Fibroblast of peridontal ligament (primary cell): ENCODE measurements around the gene CALD1.
A peak's percentile ranks its signal among the peaks of the same experiment; 100 is the strongest.

Source experiments
- DNase-seq: peaks from one replicate; pipeline ENCODE4 v3.0.0-alpha.2; 2010; ENCODE audit errors: extremely low read depth

Gene CALD1

DNA sequence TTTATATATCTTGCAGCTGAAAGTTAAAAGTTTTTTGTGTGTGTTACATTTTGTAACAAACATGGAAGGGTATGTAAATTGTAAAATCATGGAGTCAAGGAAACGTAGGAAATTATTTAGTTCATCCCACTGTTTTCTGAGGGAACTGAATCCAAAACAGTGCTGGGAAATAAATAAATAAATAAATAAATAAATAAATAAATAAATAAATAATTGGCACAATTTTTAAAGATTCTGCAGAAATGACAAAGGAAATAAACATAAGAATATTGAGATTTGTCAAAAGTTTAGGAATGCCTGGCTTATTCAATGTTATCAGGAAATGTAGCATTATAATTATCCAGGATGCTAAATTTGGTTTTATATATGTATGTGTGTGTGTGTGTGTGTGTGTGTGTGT lies 115.5 kb downstream of the CALD1 start:
- no peak for DNase-seq

DNA sequence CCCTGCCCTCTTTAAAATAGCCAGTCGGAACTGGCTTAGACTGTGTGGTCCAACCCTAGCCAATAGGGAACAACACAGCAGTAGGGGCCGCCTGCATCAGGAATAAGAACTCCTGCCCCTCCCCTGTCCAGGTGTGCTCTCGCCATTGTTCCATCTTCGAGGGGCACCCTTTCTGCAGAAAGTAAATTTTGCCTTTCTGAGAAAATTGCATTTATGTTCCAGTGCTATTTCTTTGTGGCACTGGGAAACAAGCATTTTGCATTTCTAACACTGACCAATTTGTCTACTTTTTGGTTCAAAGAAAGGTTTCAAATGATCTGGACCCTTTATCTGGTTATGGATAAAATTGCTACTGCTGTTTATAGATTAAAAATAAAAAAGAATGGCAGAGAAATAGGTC lies 116.6 kb downstream of the CALD1 start:
- DNase-seq, result no peak

DNA sequence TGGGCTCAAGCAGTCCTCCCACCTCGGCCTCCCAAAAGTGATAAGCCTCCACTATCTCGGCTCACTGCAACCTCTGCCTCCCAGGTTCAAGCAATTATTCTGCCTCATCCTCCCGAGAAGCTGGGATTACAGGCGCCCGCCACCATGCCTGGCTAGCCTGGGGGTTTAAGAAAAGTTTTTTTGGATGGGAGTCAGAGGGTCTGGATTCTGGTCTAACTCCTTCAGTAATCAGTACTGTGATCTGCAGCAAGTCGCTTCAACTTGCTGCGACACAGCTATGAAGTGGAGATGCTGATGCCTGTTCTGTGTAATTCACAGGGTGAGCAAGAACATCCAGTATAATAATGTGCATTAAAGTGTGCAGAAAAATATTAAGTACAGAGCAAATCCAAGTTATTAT lies 118.5 kb downstream of the CALD1 start:
- DNase-seq, result no peak

DNA sequence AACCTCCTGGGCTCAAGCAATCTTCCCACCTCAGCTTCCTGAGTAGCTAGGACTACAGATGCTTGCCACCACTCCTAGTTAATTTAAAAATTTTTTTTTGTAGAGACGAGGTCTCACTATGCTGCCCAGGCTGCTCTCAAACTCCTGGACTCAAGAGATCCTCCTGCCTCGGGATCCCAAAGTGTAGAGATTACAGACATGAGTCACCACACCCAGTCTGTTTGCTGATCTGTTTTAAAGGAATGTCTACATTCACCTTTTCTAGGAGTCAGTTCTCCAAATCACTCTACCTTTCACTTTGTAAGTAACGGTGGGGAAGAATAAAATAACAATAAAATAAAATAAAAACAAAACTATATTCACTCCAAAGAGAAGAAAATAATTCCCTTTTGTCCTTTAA lies 120.3 kb downstream of the CALD1 start:
- no peak for DNase-seq

DNA sequence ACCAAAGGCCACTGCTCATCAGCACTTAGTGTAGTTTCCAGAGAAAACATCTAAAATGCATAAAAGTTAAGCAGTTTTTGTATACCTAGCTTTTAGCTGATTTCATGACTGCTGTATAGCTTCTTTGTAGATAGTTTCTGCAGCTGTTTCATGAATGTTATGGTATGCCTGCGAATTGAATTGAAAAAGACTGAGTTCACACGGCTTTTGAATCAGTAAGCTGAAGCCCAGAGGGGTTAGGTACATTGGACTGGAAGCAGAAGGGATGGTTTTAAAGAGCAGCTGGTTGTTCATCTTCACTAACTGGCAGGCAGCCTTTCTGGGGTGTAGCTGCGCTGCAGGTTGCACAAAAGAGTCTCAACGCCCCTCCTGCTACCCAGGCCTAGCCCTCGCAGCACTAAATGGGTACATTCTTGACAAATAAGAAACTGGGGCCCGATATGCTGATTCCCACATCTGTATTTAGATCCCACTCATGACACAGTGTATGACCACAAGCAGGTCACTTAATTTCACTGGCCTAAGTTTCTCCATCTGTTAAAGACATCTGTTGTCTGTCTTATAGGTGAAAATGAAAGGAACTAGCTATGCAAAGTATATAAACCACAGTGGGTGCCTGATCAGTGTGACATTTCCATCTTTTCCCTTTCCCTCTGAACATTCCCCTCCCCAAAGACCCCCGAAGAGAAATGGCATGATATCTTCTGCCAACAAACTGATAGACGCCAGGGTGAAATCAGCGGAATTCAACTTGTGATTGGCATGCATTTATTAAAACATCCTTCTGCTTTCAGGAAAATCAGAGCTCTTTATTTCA lies 120.9 kb downstream of the CALD1 start:
- DNase-seq, result no peak

DNA sequence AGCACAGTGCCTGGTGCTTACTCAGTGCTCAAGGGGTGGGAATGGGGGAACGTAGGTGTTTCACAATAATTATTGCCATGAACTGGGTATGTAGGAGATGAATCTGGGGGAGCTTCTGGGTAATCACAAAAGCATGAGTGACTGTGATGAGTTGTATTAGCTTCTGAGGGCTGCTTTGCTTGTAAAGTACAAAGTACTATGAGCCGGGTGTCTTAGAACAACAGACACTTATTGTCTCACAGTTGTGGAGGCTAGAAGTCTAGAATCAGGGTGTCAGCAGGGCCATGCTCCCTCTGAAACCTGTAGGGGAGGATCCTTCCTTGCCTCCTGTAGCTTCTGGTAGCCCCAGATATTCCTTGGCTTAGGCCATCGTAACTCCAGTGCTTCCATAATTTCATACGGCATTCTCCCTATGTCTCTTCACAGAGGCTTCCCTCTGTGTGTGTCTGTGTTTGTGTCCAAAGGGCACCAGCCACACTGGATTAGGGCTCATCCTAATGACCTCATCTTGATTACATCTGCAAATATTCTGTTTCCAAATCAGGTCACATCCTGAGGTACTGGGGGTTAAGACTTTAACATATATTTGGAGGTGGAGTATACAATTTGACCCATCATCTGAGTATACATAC lies 122.1 kb downstream of the CALD1 start:
- DNase-seq, result no peak

DNA sequence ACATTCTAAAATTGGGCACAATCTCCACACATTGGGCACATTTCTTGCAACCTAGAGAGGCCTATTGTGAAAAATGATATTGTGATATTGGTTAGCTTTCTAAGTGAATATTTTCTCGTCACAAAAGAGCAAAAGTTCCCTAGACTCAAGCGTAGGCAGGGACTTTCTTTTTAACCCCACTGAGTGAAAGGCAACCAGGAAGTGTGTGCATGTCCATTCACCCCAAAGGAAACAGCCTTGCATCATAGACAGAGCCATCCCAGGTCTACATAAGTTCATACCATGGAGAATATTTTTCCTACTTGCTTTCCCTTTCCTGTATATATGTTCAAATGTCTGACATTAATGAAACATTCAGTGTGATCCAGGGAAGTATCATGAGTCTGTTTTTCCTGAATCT lies 122.6 kb downstream of the CALD1 start:
- DNase-seq, result no peak

DNA sequence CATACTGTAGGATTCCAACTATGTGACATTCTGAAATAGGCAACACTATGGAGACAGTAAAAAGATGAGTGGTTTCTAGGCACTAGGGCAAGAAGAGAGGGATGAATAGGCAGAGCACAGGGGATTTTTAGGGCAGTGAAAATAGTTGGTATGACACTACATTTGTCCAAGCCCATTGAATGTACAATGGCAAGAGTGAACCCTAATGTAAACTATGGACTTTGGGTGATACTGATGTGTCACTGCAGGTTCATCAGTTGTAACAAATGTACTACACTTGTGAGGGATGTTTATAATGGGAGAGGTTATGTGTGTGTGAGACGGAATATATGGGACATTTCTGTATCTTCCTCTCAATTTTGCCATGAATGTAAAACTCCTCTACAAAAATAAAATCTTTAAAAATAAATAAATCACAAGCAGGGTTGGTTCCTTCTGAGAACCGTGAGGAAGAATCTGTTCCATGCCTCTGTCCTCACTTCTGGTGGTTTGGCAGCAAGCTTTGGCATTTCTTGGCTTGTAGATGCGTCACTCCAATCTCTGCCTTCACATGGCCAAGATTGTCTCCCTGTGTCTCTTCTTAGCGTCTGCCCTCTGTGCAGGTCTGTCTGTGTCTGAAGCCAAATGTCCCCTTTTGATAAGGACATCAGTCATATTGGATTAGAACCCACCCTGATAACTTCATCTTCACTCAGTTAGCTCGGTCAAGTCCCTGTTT lies 123.8 kb downstream of the CALD1 start:
- peak; percentile 80 for DNase-seq

DNA sequence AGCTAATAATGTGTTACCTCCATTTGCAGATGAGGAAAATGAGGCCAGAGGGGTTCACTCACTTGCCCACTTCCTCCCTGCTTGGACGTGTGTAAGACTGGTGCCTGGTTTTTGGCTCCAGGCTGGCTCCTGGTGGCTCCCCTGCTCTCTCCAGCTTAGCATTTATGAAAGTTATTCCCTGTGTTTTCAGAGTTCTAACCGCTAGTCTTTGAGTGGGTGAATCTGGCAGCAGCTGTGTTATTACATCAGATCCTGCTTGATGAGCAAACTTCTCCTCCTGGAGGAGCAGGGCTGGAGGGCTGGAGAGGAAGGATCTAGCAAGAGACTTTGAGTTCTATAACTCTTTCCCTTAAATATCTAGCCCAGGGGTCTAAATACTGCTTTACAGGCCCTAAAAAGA lies 125.9 kb downstream of the CALD1 start:
- DNase-seq, result peak; percentile 98

DNA sequence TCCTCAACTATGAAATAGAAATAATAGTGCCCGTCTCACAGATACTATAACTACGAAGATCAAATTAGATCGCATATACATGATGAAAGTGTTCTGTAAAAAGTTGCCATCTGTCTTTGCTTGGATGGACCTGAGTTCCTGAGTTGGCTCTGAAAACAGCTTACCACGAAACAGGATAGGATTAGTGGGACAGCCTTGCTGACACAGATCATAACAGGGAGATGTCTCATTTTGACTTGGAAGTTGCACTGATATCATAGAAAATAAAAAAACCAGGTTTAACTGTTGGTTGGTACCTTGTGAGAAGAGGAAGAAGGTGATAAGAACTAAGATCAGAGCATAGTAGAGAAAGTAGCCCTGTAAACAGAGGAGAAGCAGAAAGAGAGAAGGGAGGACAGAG lies 127.6 kb downstream of the CALD1 start:
- no peak for DNase-seq

DNA sequence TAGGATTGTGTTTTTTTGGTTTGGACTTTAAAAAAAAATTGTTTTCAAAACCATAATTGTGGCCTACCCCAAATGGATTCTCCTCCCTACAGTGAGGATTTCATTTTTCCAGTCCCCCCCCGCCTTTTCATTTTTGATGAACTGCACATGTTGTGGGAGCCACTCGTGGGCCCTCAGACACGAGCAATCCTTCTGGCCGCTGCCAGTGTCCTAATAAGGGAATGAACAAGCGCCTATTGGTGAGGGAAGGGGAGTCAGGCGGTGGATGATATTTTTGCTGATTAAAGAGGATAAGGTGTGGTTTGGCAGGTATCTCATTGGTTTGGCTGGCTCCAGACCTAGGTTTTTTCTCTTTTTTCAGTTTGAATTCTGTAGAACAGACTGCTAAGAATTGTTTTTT lies 128.2 kb downstream of the CALD1 start:
- DNase-seq, result peak; percentile 82

DNA sequence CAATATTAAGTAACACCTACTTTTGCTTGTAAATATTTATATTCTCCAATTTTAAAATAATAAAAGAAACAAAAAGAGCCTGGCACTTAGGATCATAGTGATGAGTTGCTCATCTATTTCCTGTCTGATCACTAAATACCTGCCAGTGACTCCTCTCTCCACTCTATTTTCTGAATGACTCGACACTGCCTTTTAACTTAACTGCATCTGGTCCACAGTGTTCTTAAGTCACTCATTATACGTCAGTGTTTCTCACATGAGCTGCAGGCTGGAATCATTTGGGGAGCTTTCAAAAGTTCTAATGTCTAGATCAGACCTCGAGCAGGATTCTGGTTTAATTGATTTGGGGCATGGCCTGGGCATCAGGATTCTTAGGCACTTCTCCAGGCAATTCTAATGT lies 128.9 kb downstream of the CALD1 start:
- peak; percentile 70 for DNase-seq

DNA sequence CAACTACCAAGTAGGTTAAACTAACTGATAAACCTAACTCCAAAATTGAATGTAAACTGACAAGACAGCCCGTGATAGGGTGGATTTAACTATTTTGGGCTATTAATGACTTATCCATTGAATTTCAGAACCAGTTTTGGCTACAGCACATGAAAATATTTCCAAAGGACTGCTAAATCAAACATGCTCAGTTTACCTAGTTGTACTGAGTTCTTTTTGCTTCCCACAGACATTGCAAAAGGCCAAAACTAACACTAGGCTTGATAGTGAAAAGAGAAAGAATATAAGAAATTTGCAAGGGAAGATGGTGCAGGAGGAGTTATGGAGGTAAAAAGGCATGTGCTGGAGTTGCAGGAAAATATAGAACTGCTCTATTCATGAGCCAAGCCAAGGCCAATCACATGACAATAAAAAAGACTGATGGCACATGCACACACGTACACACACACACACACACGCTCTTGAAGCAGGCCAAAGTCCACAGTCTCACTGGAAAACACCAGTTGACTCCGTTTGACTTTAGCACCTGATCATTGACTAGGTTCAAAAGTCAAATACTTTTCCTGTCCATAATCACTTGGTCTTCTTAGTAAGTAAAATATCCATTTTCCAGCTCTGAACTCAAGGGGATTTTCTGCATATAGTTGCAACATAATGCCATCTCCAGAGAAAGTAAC lies 130.9 kb downstream of the CALD1 start:
- no peak for DNase-seq

DNA sequence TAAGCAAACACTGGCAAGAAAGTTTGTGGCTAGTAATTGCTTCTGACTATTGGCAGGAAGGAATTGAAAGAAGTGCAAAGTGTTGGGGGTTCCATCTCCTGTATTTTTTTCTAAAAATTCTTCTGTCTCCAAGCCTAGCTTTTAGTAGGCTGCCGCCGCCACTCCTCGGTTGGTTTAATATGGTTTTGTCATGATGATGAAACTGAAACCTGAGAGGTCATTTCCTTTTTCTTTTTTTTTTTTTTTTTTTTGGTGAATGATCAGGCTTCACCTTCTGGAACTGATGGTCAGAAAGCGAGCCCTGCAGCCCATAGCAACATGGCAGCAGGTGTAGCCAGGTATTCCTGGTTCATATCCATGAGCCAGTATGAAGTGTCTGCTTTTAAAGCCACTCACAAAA lies 131.5 kb downstream of the CALD1 start:
- no peak for DNase-seq

DNA sequence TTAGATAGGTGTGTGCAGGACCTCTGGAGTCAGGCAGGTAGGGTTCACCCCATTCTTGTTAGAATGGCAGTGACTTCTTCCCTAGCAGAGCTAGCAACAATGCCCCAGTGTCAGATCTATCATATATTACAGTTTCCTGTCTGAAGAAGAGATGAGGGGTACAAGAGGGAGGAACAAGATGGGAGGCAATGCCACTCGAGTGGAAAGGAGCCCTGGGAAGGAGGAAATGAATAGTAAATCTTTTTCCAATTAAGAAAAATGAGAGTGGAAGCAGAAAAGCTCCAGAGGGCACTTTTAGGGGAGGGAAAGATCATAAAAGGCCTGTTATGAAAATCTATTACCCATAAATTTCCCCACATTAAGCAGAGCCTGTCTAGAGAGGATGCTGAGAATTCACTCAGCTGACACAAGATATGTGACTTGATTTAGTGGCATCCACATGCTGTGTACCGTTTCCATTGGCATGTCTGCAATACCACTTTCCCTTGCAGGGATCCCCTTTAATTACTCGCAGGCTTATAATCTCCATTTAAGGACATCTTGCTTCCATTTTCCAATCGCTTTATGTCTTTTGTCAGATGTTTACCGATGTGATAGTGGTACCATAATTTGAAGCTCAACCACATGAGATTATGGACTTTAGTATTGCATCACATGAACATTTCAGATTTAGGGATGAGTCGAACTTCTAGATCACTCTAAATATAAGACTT lies 136.9 kb downstream of the CALD1 start:
- DNase-seq, result peak; percentile 60

DNA sequence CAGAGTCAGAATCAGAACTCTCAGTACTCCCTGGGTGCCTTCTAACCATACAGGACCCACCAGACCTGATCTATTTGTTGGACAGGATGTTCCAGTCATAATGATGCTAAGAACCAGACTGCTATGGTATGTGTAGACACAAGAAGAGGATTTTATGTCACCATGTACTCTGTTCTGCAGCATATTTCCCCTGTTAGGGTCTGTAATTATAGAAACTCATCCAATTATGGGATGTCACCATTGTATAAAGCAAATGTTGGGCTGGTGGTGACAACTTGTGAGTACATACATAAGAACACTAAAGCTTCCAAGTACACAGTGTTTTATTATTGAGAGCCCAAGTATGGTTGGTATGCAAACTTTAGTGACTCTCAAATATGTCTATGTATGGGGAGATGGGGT lies 139.8 kb downstream of the CALD1 start:
- no peak for DNase-seq

DNA sequence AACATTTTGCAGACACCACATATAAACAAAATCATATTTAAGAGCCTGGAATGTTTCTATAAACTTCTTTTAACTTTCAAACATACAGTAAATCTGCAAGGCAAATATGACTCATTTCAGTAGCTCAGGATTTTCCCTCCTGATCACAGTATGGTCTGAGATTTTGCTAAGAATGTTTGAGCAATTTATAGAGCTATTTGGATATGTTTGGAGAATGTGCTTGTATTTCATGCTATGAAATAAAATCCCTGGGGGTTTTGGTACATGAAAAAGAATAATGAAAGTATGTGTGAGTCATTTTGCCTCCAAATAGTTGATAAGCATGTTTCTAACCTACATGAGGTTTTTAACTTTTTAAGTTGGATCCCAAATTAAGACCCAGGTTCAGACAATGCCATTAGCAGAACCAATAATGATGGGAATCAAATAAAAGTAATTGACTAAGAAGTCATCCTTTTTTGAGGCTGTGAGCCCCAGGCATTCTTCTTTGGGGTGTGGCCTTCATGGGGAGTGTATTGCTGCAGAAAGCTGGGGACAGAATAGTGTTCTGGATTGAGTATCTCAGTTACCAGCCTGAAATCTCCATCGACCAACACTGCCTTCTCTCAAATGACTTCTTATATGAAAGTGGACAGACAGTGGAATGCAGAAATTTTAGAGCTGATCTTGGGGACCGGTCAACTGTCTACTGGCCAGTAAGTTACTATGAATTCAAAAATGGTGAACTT lies 140.8 kb downstream of the CALD1 start:
- peak; percentile 100 for DNase-seq

DNA sequence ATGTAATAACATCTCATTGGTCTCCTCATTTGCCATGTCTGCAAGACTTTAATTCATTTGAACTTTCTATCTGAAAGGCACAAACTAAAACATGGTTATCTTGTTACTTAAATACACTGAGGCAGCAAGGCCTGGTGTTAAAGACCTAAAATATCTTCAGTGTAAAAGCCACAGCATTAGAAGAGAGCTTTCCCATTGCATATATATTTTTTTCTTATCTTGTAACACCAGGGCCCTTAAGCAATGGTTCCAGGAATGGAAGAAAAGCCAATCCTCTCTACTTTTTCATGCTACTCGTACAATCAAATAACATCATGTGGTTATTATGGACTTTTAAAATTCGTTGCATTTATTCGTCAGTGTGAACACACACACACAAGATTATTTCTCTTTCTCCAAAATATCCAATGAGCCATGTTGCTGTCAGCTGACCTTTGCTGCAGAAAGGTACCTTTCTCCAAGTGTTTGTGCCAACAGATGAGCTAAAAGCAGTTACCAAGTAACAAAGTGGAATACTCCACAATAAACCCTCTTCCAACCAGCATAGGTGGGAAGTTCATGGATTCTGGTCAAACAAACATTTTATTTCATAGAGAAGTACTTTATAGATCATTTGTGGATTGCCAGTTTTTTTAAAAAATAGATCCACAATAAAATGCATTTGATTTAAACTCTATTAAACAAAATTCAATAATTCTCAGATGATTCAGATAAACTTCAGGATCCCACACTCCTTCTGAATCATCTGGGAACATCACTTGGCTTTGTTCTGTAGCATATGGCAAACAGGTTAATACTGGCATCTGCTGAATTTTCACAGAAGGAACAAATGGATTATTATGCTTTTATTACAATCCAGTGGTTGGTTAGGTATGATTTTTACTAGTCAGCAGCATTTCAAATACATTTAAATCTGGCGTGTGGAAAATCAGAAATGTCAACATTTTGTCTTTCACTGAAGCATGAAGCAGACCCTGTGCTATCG lies 143.6 kb downstream of the CALD1 start:
- DNase-seq, result no peak

DNA sequence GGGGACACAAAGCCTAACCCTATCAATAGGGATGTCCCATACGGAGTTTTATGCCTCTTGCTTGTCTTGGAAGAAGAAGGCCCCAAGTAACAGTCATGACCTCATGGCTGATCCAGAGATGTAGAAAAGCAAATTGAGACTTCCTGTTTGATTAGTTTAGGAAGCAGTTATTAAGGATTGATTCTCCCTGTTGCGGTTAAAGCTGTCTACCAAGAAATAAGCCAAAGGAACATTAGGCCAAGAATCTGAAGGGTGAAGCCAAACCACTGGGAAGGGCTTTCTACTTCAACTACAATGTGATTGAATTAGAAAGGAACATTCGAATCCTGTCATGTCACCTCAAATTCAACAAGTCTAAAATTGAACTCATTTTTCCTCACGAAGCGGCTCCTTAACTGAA lies 146.3 kb downstream of the CALD1 start:
- DNase-seq, result no peak

DNA sequence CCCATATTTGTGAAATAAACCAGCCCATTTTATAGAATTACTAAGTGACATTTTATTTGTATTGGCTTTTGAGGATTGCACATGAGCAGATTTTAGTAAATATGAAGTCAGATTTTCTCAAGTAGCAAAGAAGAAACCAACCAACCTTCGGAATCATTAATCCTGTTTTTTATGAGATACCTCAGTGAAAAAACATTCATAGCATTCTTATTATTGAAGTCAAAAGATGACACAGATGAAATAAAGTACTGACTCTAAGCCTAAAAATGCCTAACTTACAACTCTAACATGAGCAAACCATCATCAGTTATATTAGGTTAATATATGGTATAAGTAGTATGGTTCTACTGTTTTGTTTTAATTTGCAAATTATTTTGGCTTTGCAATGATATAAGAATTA lies 147.0 kb downstream of the CALD1 start:
- DNase-seq, result no peak
